HG02840 (cell line): Measurements from ENCODE around the gene SLC26A9.

Experiments used
- ATAC-seq: cut with Tn5 transposase; IDR thresholded peaks from one replicate; pipeline ENCODE4 v1.9.1; 2021; ENCODE audit warnings: mild to moderate bottlenecking, moderate library complexity, moderate number of reproducible peaks; ENCODE audit not compliant: unreplicated experiment, low FRiP score

The SLC26A9 gene

DNA sequence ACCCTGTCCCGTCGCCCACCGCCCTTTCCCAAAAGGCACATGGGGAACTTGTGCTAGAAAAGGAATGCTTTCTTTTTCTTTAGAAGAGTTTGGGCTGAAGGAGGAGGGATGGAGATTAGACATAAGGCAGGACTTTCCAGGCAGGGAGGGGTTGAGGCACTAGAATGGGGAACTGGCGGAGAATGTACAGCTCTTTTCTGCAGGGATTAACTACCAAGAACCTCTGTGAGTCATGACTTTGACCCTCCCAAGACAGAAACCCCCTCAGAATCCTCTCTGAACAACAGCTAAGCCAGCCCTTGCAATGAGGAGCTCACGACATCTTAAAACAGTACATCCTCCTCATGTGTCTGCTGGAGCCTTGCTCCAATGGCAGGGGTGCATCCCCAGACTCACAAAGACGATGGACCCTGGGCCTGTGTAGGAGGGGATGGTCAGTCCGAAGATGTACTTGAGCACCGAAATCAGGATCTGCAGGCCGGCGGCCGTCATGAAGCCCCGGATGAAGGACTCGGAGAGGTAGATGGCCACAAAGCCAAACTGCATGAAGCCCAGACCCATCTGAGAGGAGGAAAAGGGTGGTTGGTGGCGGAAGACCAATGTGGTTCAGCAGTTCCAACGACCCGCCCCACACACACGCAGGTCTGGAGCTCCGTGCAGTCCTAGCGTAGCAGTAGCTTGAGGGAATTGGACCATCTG lies 13.6 kb downstream of the SLC26A9 start:
- no peak for ATAC-seq

DNA sequence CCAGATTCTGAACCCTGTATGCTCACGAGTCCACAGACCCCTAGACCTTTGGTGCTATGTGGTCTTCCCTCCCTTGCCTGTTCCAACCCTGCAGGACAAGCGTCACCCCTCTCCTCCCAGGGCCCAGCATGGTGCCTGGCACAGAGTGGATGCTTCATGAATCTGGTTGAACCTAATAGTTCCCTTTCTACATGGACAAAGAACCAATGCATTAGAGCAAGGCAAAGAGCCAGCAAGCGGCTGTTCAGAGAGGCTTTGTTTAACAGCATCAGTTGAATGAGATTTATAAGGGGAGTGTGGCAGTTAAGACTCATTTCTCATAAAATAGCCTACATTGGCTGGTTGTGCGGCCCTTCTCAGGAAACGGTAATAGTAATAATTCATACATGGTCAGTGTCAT lies 14.9 kb downstream of the SLC26A9 start:
- no peak for ATAC-seq

DNA sequence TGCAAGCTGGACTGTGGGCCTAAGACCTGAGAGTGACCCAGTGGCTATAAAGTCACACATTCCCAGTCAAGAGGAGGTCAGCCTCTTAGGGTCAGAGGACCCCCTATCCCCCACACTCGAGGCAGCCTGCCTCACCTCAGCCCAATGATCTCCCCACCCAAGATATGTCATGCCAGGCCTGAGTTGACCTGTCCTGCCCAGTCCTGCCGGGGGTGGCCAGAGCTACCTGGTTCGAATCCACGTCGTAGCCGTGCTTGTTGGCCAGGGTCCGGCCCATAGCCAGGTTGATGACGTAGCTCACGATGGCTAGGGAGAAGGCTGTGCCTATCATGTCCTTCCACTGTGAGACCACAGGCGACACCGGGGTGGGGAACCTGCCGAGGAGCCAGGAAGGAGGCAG lies 15.6 kb downstream of the SLC26A9 start:
- no peak for ATAC-seq

DNA sequence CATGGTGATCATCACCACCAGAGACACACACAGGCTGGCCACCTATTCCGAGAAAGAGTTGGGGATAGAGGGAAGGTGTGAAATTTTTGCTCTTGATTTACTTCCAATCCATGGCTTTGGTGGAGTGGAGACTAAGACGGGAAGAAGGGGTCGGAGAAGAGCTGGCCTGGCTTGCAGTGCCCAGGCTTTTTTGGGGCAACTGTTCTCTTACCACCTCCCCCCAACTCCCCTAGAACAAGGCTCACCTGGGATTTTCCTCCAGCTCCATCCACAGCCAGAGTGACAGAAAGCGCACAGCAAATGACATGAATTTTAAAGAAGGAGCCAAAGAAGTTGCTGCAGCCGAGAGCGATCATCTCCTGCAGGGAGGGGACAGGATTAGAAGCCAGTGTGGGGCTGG lies 16.0 kb downstream of the SLC26A9 start:
- no peak for ATAC-seq

DNA sequence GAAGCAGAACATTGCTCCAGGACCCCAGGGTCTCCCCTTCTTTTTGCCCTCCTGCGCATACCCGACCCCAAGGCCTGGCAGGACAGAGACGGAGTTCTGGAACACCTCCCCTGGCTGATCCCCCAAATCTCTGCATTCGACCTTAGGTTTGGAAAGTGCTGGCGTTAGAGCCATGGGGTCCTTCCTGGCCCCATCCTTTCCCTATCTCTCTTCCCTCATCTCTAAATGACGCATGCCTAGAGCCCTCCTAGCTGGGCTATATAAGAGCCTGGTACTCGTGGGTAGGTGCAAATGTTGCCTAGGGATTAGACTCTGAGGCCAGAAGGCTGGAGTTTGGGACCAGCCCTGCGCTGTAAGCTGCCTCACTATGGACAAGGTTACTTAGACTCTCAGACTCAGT lies 16.6 kb downstream of the SLC26A9 start:
- no peak for ATAC-seq

DNA sequence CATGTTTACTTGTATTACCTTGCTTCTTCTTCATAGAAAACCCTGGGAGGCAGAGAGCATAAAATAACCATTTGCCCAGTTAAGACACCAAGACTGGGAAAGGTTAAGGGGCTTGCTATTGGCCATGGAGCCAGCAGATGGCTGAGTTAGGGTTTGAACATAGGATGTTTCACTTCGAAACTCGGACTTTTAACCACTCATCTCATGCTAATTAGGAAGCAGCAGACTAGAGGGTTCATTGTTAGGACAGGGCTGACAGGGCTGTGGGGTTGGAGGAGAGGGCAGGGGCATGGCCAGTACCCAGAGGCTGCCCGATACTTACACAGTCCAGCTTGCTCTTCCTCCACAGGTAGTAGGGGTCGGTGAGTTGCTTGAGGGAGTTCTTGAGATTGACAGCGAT lies 17.0 kb downstream of the SLC26A9 start:
- ATAC-seq, result no peak

DNA sequence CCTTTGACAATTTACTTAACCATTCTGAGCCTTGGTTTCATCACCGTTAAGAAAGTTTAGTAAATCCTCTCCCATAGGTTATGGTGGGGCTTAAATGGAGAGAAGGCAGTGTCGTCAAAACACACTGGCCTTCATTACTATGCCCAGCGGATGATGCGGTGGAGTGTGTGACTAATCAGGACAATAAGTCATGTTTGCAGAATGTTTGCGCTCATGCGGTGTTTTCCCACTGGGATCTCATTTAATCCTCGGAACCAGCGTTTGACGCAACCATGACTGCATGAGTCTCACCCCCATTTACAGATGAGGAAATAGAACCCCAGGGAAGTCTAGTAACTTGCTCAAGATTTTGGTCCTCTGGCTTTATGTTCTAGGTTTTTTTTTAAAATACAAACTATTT lies 17.5 kb downstream of the SLC26A9 start:
- no peak for ATAC-seq

DNA sequence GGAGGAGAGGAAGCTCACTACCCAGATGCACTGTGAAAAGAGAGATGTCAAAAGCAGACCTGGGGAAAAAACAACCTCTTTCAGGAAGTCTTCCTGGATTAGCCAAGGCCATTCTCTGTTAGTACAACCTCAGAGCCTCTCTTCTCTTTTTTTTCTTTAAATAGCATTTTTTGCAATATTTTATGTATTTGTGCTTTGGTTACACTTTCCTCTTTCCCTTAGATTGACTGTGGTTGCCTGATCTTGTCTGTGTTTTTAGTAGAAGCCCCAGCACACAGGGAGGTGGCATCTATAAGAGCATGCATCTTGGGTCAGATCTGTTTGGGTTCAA lies 18.8 kb downstream of the SLC26A9 start:
- ATAC-seq, result no peak

DNA sequence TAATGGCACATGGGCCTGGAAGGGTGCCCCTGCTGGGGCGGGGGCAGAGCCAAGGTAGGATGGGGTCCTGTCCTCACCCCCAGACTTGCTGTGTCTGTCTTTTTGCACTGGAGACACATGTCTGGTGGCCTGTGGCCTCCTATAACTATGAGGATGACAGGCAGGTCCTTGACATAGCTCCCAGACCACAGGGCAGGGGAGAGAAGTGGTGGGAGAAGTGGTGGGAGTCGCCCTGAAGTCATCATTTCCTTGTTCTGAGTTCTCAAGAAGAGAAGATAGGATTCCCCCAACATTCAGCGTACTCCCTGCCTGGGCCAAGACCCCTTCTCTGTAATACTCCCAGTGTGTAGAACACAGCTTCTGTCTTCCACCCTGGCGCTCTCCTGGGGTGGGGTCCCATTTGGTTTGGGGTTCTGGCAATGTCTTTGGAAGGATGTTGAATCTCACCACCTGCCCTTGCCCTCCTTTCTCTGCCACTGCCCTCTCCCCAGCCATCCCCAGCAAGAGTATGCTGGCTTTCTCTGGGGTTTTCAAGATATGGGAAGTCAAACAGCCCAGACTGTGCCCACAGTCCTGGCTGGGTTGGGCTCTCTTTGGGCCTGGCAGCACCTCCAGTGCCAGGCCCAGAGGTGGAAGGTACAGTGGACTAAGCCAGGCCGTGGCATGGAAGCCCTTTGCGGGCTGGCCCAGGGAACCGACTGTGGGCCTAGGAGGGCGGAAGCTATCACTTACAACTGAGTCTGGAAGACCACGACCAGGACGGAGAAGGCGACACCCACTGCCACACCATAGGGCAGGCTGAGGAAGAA lies 19.4 kb downstream of the SLC26A9 start:
- no peak for ATAC-seq

DNA sequence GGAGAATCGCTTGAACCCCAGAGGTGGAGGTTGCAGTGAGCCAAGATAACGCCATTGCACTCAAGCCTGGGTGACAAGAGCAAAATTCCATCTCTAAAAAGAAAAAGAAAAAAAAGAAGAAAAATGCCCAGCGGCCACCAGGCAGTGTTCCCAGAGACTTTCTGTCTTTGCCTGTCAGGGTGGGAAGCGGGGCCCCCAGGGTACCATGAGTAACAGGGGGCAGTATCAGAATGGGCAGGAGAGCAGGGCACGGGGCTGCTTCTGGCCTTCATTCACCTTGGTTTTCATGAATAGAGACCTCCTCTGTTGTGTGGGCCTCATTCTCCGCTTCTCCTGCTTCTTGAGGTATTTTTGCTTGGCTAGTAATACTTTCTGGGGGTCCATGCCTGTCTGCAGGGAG lies 20.4 kb downstream of the SLC26A9 start:
- no peak for ATAC-seq

DNA sequence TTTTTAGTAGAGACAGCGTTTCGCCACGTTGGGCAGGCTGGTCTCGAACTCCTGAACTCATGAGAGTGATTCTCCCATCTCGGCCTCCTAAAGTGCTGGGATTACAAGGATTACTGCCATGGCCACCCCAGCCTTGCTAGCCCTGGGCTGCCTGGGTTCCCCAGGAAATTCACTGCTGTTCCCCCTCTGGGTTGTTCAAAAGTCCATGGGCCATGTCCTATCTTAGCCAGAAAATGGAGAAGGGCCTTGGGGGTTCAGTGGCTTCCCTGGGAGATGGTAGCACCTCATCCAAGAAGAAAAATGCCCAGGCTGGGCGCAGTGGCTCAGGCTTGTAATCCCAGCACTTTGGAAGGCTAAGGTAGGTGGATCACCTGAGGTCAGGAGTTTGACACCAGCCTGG lies 20.9 kb downstream of the SLC26A9 start:
- no peak for ATAC-seq

DNA sequence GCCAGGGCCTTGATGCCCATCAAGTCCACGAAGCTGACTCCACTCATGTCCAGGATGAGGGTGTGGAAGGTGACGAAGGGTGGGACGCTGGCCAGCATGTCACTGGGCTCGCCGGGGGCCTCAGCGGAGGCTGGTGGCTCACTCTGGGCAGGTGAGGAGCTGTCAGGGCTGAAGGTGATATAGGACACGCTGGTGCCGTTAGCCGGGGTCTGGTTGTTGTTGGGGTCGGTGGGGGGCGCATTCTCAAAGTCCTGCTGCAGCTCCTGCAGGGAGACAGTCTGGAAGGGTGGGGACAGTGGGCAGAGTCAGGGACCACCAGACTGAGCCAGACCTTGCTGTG lies 21.7 kb downstream of the SLC26A9 start:
- no peak for ATAC-seq

DNA sequence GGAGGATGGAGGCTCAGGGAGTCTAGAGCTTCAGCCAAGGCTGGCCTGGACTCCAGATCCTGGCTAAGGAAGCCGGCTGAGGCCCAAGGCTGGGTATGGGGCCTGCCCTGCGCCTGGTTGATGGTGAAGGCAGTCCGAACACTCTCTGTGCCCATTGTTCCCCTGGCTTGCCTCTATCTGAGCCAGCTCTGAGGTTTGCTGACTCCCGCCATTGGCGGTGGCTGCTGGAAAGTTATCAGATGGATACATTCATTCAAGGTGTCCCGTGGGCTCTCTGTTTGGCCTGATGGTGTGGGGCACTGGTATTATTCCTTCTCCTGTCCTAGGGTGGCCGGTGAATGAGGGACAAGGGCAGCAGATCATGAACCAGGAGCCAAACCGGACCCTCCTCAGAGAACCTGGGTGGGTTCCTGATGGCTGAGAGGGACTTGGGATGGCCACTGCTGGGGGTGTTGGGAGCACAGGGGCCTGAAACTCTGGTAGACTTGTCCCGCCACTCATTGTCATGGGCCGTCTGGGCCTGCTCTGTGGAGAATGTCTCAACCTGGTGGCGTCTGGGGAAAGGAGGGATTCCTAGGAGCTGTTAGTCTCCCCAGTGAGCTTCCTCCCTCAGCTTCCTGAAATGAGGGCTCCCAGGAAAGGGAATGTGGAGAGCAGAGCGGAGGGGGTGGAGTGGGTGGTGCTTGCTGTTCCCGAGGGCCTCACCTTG lies 22.2 kb downstream of the SLC26A9 start:
- ATAC-seq, result no peak

DNA sequence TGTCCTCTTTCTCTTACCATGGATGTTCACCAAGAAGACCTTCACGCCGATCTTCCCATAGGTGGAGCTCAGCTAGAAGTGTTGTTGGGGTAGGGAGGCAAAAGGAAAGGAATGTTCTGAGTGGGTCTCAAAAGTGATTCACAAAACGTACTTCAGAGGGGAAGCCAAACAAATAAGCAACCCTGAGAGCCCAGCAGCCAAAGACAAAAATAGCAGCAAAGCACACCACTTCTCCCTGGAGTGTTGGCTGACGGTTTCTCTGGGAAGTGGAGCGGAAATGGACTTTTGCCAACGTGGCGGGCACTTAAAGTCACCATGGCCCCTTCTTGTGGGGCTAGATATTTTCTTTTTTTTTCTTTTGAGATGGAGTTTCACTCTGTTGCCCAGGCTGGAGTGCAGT lies 23.1 kb downstream of the SLC26A9 start:
- ATAC-seq, result no peak

DNA sequence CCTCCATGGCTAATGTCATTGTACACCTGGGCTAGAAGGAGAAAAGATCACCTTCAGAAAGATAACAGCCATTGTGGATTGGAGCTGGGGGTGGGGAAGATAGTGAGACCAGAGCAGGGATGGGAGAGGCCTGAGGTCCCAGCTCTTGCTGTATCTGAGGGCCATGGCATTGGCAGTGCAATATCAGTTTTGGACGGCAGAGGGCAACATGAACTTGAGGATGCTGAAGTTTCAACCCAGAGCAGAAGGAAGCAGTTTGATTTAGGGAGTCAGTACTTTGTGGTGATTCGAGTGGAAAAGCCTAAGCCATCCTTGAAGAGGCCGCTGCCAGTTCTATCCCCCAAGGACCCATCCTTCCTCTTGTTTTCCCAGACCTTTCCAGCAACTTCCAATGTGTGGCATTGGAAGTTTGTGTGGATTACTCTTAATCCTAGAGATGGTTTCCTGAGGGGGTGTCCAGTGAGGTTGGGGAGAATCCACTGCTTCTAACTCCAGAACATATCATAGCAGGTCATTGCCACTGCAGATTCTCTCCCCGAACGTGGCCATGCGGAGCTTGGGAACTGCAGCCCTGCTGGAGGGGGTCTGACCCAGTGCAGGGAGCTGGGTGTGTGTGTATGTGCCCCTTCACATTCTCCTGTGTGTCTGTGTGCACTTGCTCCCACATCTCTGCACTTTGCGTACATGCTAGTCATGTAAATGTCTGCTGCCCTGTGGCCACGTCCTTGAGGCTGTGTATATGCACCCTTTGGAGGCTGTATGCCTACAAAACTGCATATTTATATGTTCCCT lies 24.1 kb downstream of the SLC26A9 start:
- no peak for ATAC-seq

DNA sequence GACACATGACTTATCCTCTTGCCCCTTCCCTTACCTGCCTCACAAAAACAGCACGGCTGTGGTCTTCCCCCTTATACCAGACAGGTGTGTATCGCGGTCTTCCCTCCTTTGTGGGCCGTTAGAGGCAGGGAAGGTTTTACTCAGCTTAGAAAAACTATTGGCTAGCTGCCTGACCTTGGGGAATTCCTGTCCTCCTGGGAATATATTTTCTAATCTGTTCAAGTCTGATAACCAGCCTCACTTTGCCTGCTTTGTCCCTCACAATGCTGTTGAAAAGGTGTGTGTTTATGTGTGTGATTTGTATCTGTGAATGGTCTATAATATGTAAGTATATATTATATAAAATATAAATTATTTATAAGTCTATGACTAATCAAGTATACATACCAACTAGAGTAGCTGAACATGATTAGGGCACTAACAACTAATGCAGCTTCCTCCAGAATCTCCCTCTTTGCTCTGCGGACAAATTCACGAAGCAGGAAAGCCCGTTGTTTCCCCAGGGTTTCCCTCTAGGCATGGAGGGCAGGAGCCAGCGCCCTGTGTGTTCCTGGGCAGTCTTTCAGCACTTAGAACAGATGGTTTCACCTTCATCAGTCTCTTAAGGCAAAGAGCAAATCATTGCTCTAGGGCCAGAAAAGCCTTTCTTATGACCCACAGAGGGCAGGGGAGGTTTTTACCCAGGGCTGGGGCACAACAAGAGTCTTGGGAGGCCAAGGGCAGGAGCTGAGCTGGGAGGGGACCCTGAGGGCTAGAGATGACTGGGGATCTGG lies 25.6 kb downstream of the SLC26A9 start:
- no peak for ATAC-seq

DNA sequence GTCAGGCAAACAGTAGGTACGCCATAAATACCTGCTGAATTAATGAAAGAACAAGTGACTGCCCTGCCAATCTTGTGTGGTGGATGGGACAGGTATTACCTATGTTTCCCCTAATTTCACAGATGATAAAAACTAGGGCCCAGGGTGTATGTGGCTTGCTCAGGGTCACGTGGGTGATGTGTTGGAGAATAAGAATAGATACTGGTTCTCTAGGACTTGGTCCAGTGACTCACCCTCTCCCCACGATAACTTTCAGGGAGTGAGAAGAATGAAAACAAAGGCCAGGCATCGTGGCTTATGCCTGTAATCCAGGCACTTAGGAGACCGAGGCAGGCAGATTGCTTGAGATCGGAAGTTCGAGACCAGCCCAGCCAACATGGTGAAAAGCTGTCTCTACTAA lies 26.7 kb downstream of the SLC26A9 start:
- no peak for ATAC-seq

DNA sequence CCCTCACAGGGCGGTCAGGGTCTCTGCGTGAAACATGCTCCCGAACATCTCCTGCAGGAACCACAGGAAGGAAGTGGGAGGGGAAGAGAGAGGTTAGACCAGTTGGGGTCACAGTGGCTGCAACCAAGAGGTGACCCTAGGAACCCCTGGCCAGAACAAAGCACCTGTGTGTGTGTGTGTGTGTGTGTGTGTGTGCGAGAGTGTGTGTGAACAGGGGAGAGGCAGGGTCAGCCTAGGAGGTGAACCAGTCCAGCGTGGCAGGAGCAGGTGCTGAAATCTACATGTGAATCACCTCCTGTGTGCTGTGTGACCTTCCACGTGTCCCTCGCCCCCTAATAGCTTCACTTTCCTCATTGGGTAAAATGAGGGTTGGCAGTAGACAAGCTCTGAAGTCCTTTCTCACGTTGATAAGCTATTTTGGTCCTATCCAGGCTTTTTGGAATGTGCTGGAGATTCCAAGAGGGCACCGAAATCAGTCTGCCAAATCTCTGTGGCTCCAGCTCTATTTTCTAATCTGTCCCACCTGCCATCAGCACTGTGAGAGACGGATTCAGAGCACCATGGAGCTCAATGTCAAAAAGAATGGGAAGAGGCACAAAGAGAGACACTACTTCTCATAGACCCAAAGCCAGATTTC lies 27.8 kb downstream of the SLC26A9 start:
- ATAC-seq, result no peak

DNA sequence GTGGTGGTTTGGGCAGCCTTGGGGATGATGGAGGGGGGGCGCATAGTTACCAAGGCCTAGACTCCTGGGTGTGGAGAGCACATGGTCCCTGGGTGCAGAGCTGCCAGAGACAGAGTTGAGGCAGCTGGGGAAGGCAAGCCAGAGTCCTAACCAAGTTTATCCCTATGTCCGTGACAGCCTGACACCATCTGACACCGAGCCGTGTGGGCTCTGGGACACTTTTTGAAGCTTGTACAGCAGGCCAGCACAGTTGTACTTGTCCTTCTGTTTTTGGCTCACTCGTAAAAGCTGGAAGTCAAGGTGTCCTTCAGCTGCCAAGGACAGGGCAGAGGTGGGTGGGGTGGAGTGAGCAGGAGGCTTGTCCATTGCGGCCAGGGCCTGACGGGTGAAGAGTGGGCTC lies 28.5 kb downstream of the SLC26A9 start:
- no peak for ATAC-seq

DNA sequence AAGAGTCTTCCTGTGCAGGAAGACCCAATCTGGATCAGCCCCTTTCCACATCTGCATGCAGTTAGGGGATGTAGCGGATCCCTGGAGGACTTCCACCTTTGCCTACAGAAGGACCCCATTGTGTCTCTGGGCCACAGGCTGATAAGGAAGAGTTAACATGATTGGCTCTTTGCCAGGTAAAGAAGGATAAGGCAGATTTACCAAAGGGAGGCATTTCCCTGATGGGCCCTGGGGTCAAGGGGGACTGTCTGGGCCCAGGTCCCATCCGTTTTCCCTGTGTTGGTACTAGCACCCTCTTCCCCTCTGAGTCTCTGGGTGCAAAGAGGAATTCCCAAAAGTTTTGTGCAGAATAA lies 29.1 kb downstream of the SLC26A9 start:
- ATAC-seq, result no peak
